Measurements from ENCODE around the gene CALN1.
"Not testable (repeated sequence)": the region's sequence is repeated elsewhere in the genome, so short reads cannot be mapped to it uniquely, and the experiment has no call there.

CALN1 gene

DNA sequence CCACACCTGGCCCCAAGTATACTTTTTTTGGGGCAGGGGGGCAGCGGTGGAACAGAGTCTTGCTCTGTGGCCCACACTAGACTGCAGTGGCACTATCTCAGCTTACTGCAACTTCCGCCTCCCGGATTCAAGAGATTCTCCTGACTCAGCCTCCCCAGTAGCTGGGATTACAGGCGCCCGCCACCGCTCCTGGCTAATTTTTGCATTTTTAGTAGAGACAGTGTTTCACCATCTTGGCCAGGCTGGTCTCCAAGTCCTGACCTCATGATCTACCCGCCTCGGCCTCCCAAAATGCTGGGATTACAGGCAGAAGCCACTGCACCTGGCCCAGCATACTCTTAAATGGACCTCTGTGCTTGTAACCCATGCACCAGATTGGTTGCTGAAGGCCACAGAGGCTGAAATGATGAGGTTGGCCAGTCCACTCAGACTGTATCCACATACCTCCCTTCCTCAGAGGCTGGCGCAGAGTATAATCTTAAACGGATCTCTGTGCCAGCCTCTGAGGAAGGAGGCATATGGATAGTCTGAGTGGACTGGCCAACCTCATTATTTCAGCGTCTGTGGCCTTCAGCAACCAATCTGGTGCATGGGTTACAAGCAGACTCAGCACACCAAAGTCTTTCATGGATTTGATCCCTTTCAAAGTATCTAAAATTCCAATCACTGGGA lies 3.0 kb downstream of the CALN1 start:
- DNase-seq: no peak

DNA sequence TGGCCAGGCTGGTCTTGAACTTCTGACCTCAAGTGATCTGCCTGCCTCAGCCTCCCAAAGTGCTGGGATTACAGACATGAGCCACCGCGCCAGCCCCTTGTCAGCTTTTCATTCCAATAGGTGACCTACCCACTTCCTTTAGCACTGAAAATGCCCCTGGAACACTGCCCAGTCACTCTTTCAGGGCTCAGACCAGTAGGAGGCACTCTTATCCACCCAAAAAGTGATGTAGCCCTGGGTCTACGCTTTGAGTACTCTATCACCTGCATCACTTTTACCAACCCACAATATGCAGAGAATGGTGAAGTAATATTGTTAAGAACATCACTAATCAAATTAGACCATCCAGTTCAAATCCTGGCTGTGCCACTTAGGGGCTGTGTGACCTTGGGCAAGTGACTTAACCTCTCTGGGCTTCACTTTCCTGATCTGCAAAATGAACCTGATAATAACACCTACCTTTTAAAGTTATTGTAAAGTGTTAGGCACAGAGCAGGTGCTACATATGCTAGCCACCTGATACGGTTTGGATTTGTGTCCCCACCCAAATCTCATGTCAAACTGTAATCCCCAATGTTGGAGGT lies 5.2 kb downstream of the CALN1 start:
- no peak for DNase-seq

DNA sequence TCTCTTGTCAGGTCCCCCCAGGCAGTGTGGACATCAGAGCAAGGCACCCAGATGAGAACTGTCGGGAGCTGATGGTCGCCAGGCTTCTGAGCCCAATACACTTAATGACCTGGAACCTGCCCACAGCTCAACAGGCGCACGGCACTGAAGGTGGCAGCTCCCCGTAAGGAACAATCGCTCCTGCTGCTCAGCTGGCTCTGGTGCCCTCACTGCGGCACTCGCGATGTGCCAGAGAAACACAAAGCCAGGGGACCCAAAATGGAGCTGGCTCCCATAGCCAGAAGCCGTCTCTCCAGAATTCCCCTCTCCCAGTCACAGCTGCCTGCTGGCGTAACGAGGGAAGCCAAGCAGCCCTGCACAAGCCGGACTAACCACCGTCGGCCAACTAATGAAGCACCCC lies 6.3 kb downstream of the CALN1 start:
- no peak for DNase-seq

DNA sequence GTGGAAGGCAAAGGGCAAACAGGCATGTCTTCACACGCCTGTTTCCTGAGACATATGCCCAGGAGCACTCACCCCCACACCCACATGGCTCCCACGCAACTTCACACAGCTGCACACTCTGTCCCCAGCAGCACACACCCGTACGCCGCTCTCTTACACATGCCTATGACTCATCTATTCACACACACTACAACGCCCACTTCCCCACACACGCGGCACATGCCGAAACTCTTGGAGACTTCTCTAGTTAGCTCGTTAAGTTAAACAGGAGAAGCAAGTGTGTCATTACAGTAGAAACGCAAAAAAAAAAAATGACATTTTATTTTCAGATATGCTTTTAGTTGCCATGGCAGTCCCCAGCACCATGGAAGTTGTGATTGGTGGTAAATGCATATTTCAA lies 6.7 kb downstream of the CALN1 start:
- peak; percentile 16 for DNase-seq

DNA sequence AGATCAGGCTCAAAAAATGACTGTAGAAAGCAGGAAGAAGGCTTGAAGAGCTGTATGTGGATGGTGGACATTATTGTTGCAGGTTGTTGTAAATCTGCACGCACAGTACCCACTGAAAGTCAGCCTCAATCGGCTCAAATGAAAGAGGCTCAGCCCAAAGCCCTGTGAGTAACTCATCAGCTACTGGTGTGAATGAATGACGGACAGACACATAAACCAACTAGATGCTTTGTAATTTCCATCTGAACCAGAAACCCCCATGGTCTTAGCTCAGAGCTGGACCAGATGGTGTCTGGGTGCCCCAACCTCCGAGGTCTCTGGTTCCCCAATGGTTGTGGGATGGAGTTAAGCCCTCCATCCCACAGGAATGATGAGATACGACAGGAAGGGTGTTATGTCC lies 7.4 kb downstream of the CALN1 start:
- DNase-seq: no peak

DNA sequence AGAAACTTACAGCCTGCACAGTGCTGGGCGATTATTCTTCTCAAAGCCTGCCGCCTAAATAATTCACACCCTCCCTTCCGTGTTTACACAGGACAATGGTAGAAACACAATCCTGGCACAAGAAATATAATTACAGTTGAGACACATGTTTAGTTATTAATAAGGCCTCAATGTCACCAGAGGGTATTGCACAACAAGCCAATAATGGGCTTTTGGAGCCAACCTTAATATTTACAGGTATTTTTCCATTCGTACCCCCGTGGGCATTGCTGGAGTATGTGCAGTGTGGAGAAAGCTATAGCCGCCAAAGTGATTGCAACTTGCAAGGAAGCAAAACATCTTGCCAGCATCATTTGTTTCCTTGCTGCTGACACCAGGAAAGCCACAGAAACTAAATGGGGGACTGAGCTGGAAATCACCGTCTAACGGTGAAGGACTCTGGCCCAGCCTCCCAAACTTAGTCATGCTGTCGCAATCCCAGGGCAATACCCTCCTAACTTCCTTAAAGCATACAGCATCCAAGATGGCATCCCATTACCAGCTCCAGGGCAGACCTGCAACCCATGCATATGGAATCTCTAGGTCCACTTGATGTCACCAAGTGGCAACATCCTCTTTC lies 8.6 kb downstream of the CALN1 start:
- no peak for DNase-seq

DNA sequence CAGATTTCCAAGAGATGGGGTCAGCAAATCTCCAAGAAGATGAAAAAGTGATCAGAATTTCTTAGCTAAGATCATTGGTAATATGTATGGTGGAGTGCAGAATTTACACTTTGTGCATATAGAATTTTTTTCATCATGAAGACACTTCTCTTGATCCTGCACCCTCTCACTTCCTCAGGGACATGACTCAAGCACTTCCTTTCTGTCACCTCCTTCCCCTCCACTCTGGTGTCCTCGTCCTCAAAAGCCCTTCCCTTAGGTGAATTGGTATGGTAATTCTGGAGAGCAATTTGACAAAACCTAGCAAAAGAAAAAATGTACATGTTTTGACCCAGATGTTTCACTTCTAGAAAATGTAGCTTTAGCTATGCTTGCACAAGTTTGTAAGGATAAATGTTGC lies 18.1 kb downstream of the CALN1 start:
- DNase-seq: no peak

DNA sequence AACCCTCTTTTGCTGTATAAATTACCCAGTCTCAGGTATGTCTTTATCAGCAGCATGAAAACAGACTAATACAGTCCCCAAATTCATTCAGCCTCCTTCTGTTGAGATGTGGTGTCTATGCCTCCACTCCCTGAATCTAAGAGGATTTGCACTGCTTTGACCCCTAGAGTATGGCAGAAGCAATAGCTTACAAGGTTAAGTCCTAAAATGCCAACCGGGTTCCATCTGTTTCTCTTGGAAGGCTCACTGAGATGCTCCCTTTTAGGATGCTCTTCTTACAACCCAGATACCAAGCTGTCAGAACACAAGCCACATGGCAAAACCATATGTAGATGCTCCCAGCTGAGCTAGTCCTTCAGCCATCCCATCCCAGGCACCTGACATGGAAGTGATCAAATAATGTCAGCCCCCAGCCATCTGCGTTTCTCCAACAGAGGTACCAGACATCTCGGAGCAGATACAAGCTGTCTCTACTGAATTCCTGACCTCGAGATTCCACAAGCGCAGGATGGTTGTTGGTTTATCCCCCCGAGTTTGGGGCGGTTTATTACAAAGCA lies 20.2 kb downstream of the CALN1 start:
- no peak for DNase-seq

DNA sequence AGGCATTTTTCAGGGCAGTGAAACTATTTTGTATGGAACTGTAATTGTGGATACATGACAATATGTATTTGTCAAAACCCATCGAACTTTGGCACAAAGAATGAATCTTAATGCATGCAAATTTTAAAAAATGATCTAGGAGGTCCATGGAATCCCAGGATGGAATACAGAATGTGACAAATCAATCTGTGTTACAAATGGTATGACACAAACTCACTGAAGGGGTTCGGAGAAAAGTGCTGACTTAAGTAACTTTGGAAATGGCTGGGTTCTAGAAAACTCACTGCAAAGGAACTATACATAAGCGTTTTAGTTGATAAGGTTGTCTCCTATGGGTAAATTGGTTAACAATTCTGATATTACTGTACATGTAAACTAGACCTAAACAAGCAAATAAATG lies 26.0 kb downstream of the CALN1 start:
- no peak for DNase-seq

DNA sequence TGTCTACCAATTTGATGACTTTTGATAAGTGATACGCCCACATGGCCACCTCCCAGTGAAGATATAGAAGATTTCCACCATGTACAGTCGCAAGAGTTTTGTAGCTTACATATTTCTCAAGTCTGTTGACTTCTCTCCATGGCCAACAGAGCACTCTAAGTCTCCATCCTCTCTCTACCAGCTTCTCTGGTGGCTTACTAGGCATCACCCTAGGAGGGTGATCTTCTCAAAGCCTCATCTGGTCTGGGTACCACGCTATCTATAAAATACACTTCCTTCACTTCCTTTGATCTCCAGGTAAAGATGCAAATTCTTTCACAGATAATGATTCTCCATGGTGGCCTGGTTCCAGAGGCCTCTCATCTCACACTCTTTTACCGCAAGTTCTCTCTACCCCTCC lies 49.9 kb downstream of the CALN1 start:
- no peak for DNase-seq

DNA sequence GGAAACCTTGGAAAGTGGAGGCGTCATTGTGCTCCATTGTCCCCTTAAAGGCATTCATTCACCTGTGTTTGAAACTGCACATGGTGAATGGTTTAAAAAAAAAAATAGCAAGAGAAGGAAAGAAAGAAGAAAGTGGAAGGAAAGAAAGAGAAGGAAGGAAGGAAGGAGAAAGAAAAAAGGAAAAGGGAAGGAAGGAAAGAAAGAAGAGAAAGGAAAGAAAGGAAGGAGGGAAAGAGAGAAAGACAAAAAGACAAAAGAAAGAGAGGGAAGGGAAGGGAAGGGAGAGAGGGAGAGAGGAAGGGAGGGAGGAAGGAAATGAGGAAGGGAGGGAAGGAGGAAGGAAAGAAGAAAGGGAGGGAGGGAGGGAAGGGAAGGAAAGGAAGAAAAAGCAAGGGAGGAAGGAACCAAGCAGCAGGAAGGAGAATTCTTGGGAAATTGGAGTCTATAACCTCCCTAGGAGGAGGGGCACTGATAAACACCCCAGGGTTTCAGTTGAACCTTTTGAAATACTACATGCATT lies 66.9 kb downstream of the CALN1 start:
- no peak for DNase-seq

DNA sequence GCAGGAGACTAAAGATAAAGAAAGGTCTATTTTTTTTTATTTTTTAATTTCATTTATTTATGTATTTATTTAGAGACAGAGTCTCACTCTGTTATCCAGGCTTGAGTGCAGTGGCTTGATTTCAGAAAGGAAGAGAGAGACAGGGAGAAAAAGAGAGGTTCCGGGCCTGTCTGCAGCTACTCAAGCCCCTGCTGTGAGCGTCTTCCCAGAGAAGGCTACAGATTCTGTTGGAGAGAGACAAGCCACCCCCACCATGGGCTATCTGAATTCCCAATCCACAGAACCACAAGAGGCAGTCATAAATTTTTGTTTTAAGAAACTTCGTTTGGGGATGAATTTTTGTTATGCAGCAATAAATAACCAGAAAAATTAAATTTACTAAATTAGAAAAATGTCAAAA lies 68.1 kb downstream of the CALN1 start:
- DNase-seq: no peak

DNA sequence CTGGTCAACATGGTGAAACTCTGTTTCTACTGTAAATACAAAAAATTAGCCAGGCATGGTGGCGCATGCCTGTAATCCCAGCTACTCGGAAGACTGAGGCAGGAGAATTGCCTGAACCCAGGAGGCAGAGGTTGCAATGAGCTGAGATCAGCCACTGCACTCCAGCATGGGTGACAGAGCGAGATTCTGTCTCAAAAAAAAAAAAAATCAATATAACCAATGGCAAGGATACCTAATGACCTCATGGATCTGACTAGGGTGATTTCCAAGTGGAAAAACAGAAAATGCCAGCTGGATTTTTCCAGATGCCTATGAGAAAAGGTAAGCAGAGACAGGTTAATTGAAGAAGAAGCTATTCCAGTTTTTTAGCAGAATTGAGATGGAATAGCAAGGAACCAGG lies 68.8 kb downstream of the CALN1 start:
- DNase-seq: not testable (repeated sequence)

DNA sequence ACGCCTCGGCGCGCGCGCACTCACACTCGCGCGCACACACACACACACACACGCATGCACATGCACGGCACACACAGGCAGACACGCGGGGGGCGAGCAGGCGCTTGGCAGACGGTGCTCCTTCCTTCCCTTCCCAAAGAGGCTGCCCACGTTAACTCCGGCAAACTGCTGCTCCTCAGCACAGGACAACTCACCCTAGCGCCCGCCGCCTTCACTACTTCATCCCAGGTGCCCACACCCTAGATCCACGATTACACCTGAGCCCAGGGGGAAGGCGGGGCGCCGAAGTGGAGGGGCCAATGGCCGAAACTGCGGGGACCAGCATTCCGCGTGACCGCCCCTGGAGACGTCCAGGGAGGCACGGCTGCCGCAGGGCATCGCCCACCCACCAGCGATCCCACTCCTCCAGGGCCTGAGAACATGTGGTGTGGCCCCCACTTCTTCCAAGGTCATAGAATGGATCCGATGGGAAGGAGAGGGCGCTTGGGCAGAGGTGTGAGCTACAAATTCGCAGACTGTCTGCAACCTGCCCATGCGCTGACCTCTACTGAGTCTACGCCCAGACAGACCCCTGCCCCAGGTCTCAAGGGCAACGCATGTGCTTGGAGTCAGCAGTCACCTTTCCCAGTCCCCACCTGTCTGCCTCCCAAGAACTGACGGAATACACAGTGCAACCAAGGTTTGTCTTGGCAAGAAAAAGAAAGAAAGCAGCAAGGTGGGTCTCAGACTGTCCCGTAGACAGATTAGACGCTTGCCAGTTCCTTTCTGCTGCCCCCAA lies 74.6 kb downstream of the CALN1 start:
- no peak for DNase-seq

DNA sequence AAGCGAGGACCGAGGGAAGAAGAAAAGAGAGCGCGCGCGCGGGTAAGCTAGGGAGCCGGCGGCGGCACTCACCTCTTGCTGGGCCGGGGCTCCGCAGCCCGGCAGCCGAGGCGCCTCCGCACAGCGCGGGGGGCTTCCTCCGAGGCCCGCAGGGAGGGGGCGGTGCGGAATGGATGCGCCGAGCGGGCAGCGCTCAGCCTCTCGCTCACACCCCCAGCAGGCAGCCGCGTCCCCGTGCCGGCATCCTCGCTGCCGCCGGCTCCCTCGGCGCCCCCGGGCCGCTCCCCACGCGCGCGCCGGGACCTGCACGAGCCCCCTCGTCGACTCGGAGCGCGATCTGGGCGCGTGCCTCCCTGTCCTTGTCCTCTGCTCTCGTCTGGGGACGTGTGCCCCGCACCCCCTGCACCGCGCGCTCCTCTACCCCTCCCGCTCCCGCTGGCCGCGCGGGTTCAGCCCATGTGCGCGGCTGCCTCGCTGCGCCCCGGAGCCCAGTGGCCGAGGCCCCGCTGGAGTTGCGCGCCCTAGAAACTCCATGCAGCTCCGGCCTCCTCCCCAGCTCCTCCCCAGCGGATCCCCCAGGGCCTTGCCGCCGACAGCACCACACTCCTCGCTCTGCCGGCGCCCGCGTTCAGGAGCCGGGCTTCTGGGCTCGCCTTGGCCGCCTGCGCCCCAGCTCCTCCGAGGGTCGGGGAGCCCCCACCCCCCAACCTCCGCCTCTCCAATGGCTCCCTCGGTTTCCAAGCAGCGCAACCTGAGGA lies 75.3 kb downstream of the CALN1 start:
- DNase-seq: no peak

DNA sequence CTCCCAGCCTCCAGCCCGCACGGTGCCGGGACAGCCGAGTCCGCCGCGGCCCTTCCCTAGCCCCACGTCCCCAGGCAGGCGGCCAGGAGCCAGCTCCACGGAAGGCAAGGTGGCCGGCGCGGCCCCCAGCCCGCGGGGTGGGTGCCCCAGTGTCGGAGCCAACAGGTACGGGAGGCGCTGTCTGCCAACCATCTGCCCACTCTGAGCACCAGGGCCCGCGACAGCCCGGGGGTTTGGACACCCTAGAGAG lies 75.8 kb downstream of the CALN1 start:
- DNase-seq: no peak

DNA sequence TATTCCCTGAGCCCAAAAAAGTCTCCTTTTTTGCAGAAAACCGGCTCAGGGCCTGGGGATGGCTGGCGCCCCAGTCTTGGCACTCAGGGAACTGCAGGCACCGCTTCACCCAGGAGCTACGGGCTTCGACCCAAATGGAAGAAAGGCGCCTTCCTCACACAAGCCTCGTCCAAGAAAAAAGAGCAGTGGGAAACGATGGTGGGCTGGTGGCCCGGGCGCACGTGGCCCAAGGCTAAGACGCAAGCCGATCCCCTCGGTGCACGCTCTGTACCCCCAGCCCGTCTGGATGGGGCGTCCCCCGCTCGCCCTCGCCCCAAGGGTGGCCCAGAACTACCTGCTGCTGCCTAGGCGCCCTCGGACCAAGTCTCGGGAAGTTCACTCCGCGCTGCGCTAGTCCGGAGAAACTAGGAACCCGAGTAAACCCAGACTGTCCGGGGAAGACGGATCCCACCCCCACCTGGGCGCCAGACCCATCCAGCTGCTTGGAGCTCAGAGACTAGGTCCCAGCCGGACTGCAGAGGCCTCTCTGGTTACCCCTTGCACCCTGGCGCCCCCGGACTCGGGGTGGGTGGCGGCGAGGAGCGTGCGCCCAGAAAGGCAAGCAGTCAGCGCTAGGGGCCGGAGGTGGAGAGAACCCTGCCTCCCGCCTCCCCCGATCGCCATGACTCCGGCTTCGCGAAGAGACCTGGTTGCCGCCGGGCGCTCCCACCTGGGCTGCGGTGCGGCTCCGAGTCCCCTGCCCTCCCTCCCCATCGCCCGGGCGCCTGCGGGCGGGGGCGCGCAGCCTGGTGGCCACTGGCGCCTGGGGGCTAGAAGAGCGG lies 76.4 kb downstream of the CALN1 start:
- DNase-seq: no peak

DNA sequence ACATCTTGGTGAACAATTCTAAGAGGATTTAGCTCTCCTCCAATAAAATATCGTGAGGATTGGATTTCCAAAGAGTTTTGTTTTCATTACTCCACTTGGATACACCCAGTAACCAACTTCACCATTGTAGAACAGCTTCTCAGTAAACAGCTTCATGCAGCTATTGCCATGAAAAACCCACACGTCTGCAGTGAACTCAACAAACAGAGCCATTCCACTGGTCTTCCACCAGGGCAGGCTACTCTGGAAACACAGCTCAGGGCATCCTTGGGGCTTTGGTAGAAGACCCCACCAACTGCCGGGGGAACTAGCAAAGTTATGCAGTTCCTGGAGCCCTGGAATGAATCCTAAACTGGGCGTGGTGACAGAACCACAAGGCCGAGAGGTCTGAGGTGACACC lies 77.4 kb downstream of the CALN1 start:
- no peak for DNase-seq

DNA sequence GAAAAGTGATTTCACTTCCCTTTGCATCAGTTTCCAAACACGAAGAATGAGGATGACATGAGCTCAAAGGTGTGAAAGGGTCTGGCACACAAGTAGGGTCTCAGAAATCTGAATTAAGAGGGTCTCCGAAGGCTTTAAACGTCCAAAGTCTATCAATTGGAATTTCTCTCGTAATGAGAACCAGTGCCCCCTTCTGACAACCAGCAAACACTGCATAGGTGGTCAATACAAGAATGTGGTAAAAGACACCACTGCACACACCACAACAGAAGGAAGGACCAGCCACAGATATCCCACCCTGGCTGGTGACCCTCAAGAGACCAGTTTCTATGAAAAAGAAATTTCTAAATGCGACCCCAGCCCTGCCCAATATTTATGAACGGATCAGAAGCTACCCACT lies 78.1 kb downstream of the CALN1 start:
- no peak for DNase-seq

DNA sequence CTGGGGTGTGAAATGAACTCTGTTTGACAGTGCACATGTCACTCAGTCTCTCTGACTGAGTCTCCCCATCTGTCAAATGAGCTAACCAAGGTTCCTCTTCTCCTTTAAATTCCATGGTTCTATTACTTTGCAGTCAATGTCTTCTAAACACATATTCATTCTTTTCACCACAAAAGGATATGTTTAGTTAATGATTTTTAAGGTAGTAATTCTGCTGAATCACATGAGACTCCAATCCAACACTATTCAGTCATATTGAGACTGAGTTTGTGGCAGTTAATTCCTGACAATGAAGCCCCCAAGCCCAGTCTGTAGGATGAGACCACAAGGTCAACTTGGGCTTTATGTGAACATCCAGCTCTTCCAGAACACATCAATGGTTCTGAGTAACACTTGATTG lies 85.3 kb downstream of the CALN1 start:
- DNase-seq: no peak

DNA sequence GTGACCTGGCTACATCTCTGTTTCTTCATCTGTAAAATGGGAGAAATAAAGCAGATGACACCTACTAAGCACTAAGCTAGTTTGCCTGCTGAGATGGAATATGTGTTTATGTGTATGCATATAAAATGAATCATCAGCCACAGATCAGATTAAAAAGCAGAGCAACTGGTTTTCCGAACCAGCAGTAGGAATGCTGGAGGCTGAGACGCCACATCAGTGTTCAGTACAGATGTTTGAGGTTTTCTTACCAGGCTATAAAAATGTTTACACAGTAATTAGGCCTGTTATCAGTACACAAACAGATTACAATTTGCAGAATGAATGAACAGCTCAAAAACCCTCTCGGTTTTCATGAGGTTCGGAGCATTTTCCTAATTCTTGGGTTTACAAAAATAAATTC lies 85.8 kb downstream of the CALN1 start:
- no peak for DNase-seq

DNA sequence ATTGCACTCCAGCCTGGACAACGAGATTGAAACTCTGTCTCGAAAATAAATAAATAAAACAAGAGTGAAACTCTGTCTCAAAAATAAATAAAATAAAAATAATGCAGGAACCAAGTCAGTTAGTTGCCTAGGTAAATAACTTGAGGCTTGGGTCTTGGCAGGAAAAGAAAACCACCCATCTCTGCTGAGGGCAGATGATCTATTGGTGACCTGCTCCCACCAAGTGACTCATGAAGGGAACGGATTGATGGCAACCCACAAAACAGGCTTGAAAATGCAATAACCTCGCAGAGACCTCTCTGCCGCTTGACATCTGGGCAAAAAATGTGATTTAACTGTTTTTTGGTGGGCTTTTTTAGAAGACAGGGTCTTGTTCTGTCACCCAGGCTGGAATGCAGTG lies 86.6 kb downstream of the CALN1 start:
- DNase-seq: no peak

Measured in DMS53 (cell line).